G401.6 (cell line): ENCODE data around the gene KCNMA1.
"Not testable (repeated sequence)": the region's sequence is repeated elsewhere in the genome, so short reads cannot be mapped to it uniquely, and the experiment has no call there.

Experiments
- FAIRE-seq: peaks from 2 replicates; lab custom pipeline; 2012; peaks lifted over from hg19 to GRCh38; lab: Jason Lieb, UNC

Gene KCNMA1

DNA sequence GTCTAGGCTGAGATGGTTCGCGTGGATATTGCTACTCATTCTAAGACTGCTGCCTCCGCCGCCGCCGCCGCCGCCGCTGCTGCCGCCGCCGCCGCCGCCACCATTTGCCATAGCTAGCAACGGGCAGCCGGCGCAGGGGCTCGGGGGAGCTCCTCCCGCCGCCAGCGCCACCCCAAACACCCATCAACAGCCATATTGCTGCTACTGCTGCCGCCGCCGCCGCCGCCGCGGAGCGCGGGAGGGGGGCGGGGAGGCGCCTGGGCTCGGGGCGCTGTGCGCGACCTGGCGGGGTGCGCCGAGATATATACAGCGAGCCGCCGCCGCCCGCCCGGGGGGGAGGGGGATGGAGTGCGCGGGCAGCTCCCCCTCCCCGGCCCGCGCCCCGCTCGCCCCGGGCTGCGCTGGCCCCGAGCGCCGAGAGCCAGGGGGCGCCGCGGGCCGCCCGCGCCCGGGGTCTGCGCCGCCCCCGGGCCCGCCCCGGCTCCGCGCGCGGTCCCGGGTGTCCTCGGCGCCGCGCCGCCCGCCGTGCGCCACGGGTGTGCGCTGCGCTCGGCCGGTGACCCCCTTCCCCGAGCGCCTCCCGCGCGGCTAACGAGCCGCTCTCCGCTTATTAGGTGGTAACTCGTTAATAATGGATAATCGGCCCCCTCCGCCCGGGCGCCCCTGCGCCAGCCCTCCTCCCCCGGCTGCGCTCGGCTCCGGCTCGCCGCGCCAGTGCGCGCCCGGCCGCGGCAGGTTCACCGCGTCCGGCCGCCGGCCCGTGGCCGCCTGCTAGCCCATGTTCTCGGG lies at the start of gene KCNMA1:
Gene KCNMA1 (minus strand): TSS at position 277 of the 789 bp plus-strand sequence.
- no peak for FAIRE-seq

DNA sequence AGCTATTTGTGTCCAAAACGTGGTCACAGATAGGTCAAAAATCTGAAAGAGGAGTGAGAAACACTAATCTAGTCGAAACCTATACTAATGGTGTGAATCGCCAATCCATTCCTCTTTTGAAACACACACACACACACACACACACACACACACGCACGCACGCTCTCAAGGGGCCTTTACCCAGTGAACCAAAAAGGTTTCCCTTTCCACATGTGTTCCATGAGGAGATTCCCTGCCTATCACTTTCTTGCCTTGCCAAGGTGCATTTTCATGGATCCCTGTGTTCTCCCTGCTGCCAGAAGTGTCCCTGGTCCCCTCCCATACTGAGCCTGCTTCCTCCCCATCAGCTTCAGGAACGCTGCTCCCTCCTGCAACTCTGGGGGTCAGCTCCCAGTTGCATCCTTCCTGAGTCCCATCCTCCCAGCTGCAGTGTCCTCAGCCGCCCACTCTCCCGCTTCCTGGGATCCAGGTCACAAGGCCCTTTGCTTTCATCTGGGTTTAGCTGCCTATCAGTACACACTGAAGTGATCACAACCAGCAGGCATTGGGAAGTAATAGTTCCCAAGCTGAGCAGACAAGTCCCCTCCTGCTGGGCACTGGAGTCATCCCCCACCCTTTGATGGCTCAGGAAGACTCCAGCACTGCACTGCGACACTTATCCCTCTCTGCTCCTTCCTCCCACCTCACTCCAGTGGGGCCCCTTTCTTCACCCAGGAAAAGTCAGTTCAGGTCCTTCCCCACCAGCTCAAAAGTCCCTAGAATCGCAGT lies 49.2 kb upstream of the KCNMA1 start:
- FAIRE-seq: no peak

- FAIRE-seq: no peak
Observed at GRCh38 chr10:77686096-77686495, 48.5 kb upstream of the KCNMA1 start.

DNA sequence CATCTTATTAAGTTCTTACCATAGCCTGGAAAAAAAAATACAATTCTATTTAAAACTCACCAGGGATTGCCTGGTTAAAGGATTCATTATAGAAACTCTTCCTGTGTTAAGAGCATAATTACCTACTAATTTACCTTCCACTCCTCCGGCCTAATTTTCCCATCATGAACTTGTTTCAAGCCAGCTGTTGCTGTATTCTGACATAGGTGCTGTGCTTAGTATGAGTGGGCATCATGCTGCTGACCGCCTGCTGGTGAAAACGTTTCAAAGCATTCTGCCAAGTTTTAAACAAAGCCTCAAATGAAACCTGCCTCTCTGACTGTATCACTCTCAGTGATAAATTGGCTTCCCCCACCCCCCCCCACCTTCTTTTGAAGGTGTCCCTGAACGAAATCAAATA lies 47.8 kb upstream of the KCNMA1 start:
- FAIRE-seq: no peak

GRCh38 chr10:77683088-77683432 lies 45.5 kb upstream of the KCNMA1 start:
- not testable (repeated sequence) for FAIRE-seq

- no peak for FAIRE-seq
Observed at GRCh38 chr10:77682393-77683087, 44.9 kb upstream of the KCNMA1 start.

GRCh38 chr10:77681839-77682238 lies 44.2 kb upstream of the KCNMA1 start:
- FAIRE-seq: no peak

DNA sequence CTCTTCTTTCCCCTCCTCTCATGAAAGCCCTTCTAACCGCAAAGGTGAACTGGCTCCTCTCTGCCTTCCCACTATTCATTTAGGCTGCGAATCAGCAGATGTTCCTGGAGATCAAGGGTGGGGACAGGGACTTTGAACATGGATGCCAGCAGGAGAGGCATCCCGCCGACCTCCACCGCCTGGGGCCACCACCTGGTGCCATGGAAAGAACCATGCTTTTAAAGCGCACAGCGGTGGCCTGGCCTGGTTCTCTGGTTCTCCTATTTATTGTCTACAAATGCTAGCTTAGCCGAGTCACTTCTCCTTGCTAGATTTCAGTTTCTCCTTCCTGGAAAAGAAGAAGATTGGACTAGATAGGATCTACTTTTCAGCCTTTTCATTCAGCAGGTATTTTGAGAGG lies 43.2 kb upstream of the KCNMA1 start:
- FAIRE-seq: no peak

DNA sequence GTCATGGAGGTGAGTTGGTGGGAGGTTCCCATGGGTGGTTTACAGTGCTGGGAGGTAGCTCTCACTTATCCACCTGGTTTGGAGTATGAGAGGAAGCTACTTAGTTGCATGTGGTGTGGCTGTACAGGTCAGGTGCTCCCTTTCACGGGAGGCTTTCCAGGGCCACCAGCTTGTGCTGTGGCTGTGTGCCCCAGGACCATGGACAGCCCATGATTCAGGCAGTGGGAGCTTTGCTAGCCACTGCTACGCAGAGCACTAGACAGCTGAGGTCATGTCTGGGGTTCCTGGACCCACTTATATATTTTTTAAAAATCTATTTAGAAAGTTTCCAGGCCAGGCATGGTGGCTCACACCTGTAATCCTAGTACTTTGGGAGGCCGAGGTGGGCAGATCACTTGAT lies 42.5 kb upstream of the KCNMA1 start:
- FAIRE-seq: no peak

DNA sequence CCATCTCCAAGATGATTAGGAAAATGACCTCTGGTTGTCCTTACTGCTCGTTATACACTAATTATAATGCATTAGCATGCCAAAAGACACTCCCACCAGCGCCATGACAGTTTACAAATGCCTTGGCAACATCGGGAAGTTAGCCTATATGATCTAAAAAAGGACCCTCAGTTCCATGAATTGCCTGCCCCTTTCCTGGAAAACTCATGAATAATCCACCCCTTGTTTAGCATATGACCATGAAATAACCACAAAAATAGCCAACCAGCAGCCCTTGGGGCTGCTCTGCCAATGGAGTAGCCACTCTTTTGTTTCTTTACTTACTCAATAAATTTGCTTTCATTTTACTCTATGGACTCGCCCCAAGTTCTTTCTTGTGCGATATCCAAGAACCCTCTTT lies 41.6 kb upstream of the KCNMA1 start:
- no peak for FAIRE-seq

DNA sequence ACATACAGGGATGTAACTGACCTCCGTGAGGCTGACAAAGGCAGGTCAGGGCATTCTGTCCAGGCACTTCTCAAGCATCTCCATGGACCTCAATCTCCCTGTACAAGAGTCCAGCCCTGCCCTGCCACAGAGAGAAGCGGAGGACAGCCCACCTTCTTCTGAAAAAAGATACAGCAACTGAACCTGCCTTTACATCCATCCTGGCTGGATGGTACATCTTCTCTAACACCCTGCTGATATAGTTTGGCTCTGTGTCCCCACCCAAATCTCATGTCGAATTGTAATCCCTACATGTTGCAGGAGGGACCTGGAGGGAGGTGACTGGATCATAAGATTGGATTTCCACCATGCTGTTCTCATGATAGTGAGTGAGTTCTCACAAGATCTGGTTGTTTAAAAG lies 40.5 kb upstream of the KCNMA1 start:
- no peak for FAIRE-seq

DNA sequence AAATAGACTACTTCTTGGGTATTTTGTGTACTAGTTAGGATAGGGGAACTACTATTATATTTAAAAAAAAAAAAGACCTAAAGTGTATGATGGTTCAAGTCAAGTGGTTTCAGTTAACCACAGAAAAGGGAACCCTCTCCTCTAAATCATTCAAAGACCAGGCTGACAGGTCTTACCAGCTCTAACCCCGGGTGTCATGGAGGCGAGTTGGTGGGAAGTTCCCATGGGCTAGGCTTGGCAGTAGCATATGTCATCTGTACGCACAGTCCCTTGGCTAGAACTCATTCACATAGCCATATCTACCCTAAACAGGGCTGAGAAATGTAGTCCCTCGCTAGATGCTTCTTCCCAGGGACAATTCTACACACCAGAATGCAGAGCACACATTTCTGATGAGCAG lies 37.7 kb upstream of the KCNMA1 start:
- no peak for FAIRE-seq

- FAIRE-seq: no peak
Observed at GRCh38 chr10:77673515-77674140, 36.0 kb upstream of the KCNMA1 start.

- FAIRE-seq: no peak
Observed at GRCh38 chr10:77673101-77673500, 35.5 kb upstream of the KCNMA1 start.

GRCh38 chr10:77671594-77672252 lies 34.1 kb upstream of the KCNMA1 start:
- FAIRE-seq: no peak

GRCh38 chr10:77670817-77671443 lies 33.3 kb upstream of the KCNMA1 start:
- no peak for FAIRE-seq

GRCh38 chr10:77669892-77670291 lies 32.3 kb upstream of the KCNMA1 start:
- FAIRE-seq: no peak

GRCh38 chr10:77667426-77668324 lies 30.1 kb upstream of the KCNMA1 start:
- FAIRE-seq: no peak

DNA sequence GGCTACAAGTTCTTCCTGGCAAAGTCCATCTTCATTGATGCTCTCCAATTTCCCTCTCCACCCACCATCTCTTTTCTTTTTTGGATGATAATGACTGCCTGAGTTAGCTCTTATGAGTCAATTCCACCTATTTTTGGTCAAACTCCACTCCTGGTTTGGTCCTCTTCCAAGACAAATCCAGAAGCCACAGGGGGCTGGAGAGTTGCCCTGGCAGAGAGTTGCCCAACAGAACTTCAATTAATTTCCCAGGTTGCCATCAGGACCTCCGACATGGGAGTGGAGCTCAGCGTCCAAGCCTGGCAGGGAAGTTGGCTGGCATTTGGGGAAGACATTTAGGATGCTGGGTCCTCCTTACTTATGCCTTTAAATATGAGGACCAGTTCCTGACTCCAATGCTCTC lies 29.2 kb upstream of the KCNMA1 start:
- no peak for FAIRE-seq

DNA sequence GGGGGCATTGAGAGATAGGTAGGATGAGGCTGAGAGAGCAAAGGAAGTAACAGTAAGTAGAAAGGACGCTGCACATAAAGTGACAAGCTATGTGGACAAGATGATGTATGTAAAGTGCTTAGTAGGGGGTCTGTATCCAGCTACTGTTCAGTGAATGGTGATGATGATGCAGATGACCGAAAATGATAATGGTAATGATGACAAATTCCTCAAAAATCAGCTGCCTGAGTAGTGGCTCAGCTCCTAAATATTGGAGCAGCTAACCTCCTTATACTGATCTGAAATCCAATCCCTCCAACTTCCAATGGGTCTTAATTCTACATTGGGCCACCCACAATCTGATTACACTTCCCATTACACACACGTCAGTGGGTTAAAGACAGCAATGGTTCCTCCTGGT lies 27.1 kb upstream of the KCNMA1 start:
- no peak for FAIRE-seq

GRCh38 chr10:77664008-77664407 lies 26.4 kb upstream of the KCNMA1 start:
- FAIRE-seq: no peak
